ENCODE measurements around the gene PCNX2. TPM values are rescaled to one million over a fixed set of nuclear protein-coding genes. Genes with fewer than 3 reads are reported as not detected.

The PCNX2 gene
- total and polyA plus RNA-seq, 5 donors from 2014 or later, result 1.6 to 42.3 (median 3.1) TPM

- no peaks in the 10 kb centered on the region for H3K36me3 ChIP-seq (ENCODE audit: control insufficient read depth, insufficient read depth, low read length)
- Mint-ChIP-seq H3K36me3 (no peaks in the 10 kb centered on the region), H3K27me3 (peaks cover 61% of the 10 kb centered on the region), H3K4me3 (no peak overlapping the region), H3K27ac (no peak overlapping the region), H3K4me1 (no peaks in the 10 kb centered on the region), H3K9me3 (no peaks in the 10 kb centered on the region)
- no peak overlapping the region for H3K27ac ChIP-seq (ENCODE audit: insufficient read depth, low read length, poor library complexity, severe bottlenecking)
- ATAC-seq (ENCODE audit: low read depth in 2 of 2), result no peak
- no peak overlapping the region for H3K4me3 ChIP-seq (ENCODE audit: low read depth, low read length)
- H3K9me3 ChIP-seq (ENCODE audit: control insufficient read depth in 2 of 2, low read length in 2 of 2), result no peaks in the 10 kb centered on the region
- DNase-seq, result no peak
- H3K27me3 ChIP-seq (ENCODE audit: control insufficient read depth, insufficient read depth, low read length), result peaks cover 20% of the 10 kb centered on the region
- H3K4me1 ChIP-seq (ENCODE audit: control insufficient read depth, insufficient read depth, low read length, poor library complexity, severe bottlenecking), result no peaks in the 10 kb centered on the region
Measured at GRCh38 chr1:233313434-233314155, 18.1 kb upstream of the PCNX2 start.

GRCh38 chr1:233304489-233305102 is 9.1 kb upstream of the PCNX2 start:
- ATAC-seq (ENCODE audit: low read depth in 2 of 2), result peak; percentile 43 to 46
- Mint-ChIP-seq H3K9me3 (no peaks in the 10 kb centered on the region), H3K27ac (no peak overlapping the region), H3K36me3 (no peaks in the 10 kb centered on the region), H3K4me3 (no peak overlapping the region), H3K4me1 (no peaks in the 10 kb centered on the region), H3K27me3 (peaks cover 35% of the 10 kb centered on the region)
- Histone ChIP-seq H3K36me3 (ENCODE audit: control insufficient read depth, insufficient read depth, low read length) (no peaks in the 10 kb centered on the region), H3K4me1 (ENCODE audit: control insufficient read depth, insufficient read depth, low read length, poor library complexity, severe bottlenecking) (no peaks in the 10 kb centered on the region), H3K4me3 (ENCODE audit: low read depth, low read length) (no peak overlapping the region), H3K27me3 (ENCODE audit: control insufficient read depth, insufficient read depth, low read length) (peaks cover 16% of the 10 kb centered on the region), H3K27ac (ENCODE audit: insufficient read depth, low read length, poor library complexity, severe bottlenecking) (no peak overlapping the region), H3K9me3 (ENCODE audit: control insufficient read depth in 2 of 2, low read length in 2 of 2) (peaks cover 2 to 5% of the 10 kb centered on the region in 2 experiments)
- peak in 2 of 3 donors; percentile 40 to 42 for DNase-seq

- Mint-ChIP-seq H3K9me3 (no peaks in the 10 kb centered on the region), H3K27ac (no peak overlapping the region), H3K4me1 (peaks cover 4 to 7% (median 6%) of the 10 kb centered on the region in 4 donors), H3K36me3 (no peaks in the 10 kb centered on the region), H3K27me3 (peaks cover 16% of the 10 kb centered on the region), H3K4me3 (peak overlapping the region in 1 of 4 donors; percentile 22)
- Histone ChIP-seq H3K4me1 (ENCODE audit: control insufficient read depth, insufficient read depth, low read length, poor library complexity, severe bottlenecking) (peaks cover 7% of the 10 kb centered on the region), H3K4me3 (ENCODE audit: low read depth, low read length) (no peak overlapping the region), H3K9me3 (ENCODE audit: control insufficient read depth in 2 of 2, low read length in 2 of 2) (peaks cover 2 to 5% of the 10 kb centered on the region in 2 experiments), H3K36me3 (ENCODE audit: control insufficient read depth, insufficient read depth, low read length) (no peaks in the 10 kb centered on the region), H3K27me3 (ENCODE audit: control insufficient read depth, insufficient read depth, low read length) (peaks cover 5% of the 10 kb centered on the region), H3K27ac (ENCODE audit: insufficient read depth, low read length, poor library complexity, severe bottlenecking) (no peak overlapping the region)
- DNase-seq (no peak), ATAC-seq (ENCODE audit: low read depth in 2 of 2) (no peak)
Measured at GRCh38 chr1:233300326-233300725, 4.8 kb upstream of the PCNX2 start.

- peaks cover 2 to 5% of the 10 kb centered on the region in 2 experiments for H3K9me3 ChIP-seq (ENCODE audit: control insufficient read depth in 2 of 2, low read length in 2 of 2)
- ATAC-seq (ENCODE audit: low read depth in 2 of 2) (no peak), DNase-seq (no peak)
- Mint-ChIP-seq H3K27ac (no peak overlapping the region), H3K36me3 (no peaks in the 10 kb centered on the region), H3K4me3 (no peak overlapping the region), H3K27me3 (peaks cover 13% of the 10 kb centered on the region), H3K4me1 (peaks cover 10 to 15% (median 13%) of the 10 kb centered on the region in 4 donors), H3K9me3 (no peaks in the 10 kb centered on the region)
- H3K27me3 ChIP-seq (ENCODE audit: control insufficient read depth, insufficient read depth, low read length), result peaks cover 5% of the 10 kb centered on the region
- H3K4me3 ChIP-seq (ENCODE audit: low read depth, low read length), result no peak overlapping the region
- H3K27ac ChIP-seq (ENCODE audit: insufficient read depth, low read length, poor library complexity, severe bottlenecking), result no peak overlapping the region
- no peaks in the 10 kb centered on the region for H3K36me3 ChIP-seq (ENCODE audit: control insufficient read depth, insufficient read depth, low read length)
- H3K4me1 ChIP-seq (ENCODE audit: control insufficient read depth, insufficient read depth, low read length, poor library complexity, severe bottlenecking), result peaks cover 14% of the 10 kb centered on the region
Measured at GRCh38 chr1:233299450-233299849, 3.9 kb upstream of the PCNX2 start.

DNA sequence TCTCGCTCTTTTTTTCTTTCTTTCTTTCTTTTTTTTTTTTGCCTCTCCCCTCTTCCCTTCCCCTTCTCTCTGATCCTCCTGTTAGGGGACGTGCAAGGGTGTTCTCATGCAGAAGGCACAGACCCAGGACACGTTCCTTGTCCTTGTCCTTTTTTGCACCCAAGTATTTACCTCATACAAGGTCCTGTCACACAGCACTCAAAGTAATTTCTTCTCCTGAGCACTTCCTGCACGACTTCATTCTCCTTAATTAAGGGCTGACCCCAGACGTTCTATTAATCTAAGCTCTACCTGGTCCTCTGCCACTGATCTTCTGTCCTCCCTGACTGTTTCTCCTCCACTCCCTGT is 424 bp upstream of the PCNX2 start:
- Mint-ChIP-seq H3K4me1 (peaks cover 21 to 32% (median 27%) of the 10 kb centered on the region in 4 donors), H3K27me3 (no peaks in the 10 kb centered on the region), H3K4me3 (peak overlapping the region in 3 of 4 donors; percentile 88 to 98 (median 95)), H3K9me3 (no peaks in the 10 kb centered on the region), H3K36me3 (no peaks in the 10 kb centered on the region), H3K27ac (peak overlapping the region; percentile 57 to 94 (median 87))
- Histone ChIP-seq H3K36me3 (ENCODE audit: control insufficient read depth, insufficient read depth, low read length) (no peaks in the 10 kb centered on the region), H3K27ac (ENCODE audit: insufficient read depth, low read length, poor library complexity, severe bottlenecking) (peak overlapping the region; percentile 65), H3K27me3 (ENCODE audit: control insufficient read depth, insufficient read depth, low read length) (peaks cover 5% of the 10 kb centered on the region), H3K4me3 (ENCODE audit: low read depth, low read length) (peak overlapping the region; percentile 73), H3K9me3 (ENCODE audit: control insufficient read depth in 2 of 2, low read length in 2 of 2) (no peaks in the 10 kb centered on the region), H3K4me1 (ENCODE audit: control insufficient read depth, insufficient read depth, low read length, poor library complexity, severe bottlenecking) (peaks cover 21% of the 10 kb centered on the region)
- ATAC-seq (ENCODE audit: low read depth in 2 of 2), result no peak
- peak in 1 of 3 donors; percentile 11 for DNase-seq

DNA sequence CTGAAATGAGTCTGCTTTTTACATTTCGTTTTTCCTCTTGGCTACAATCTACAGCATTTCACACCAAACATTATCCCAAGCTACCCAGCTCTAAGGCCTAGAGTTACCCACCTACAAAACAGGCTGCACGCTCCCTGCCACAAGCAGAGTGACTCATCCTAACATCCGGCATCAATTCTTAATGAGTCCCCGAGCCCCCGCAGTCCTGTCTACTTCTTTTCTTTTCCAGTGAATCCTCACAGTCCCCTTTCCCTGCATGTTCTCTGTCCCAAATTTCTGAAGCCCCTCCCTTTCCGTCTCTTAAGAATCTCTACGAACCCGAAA is 650 bp downstream of the PCNX2 start:
- Mint-ChIP-seq H3K27ac (peak overlapping the region; percentile 84 to 93 (median 91)), H3K4me1 (peaks cover 25 to 32% (median 29%) of the 10 kb centered on the region in 4 donors), H3K36me3 (no peaks in the 10 kb centered on the region), H3K4me3 (peak overlapping the region in 3 of 4 donors; percentile 88 to 98 (median 95)), H3K9me3 (no peaks in the 10 kb centered on the region), H3K27me3 (no peaks in the 10 kb centered on the region)
- no peaks in the 10 kb centered on the region for H3K27me3 ChIP-seq (ENCODE audit: control insufficient read depth, insufficient read depth, low read length)
- peaks cover 21% of the 10 kb centered on the region for H3K4me1 ChIP-seq (ENCODE audit: control insufficient read depth, insufficient read depth, low read length, poor library complexity, severe bottlenecking)
- ATAC-seq (ENCODE audit: low read depth in 2 of 2) (peak; percentile 75), DNase-seq (peak; percentile 6 to 68 (median 8))
- peak overlapping the region; percentile 77 for H3K4me3 ChIP-seq (ENCODE audit: low read depth, low read length)
- no peaks in the 10 kb centered on the region for H3K36me3 ChIP-seq (ENCODE audit: control insufficient read depth, insufficient read depth, low read length)
- peak overlapping the region; percentile 65 for H3K27ac ChIP-seq (ENCODE audit: insufficient read depth, low read length, poor library complexity, severe bottlenecking)
- H3K9me3 ChIP-seq (ENCODE audit: control insufficient read depth in 2 of 2, low read length in 2 of 2), result no peaks in the 10 kb centered on the region

GRCh38 chr1:233293556-233294446 is 1.7 kb downstream of the PCNX2 start:
- H3K27me3 Mint-ChIP-seq, result no peaks in the 10 kb centered on the region
- ATAC-seq (ENCODE audit: low read depth in 2 of 2), result no peak

More at GRCh38 chr1:233293556-233294446, 1.7 kb downstream of the PCNX2 start:
- H3K27ac Mint-ChIP-seq, result peak overlapping the region in 2 of 3 donors; percentile 64 to 91
- no peaks in the 10 kb centered on the region for H3K9me3 Mint-ChIP-seq
- H3K4me3 Mint-ChIP-seq, result peak overlapping the region; percentile 43 to 88 (median 80)
- Histone ChIP-seq H3K4me1 (ENCODE audit: control insufficient read depth, insufficient read depth, low read length, poor library complexity, severe bottlenecking) (peaks cover 21% of the 10 kb centered on the region), H3K4me3 (ENCODE audit: low read depth, low read length) (no peak overlapping the region), H3K36me3 (ENCODE audit: control insufficient read depth, insufficient read depth, low read length) (peaks cover 6% of the 10 kb centered on the region), H3K27ac (ENCODE audit: insufficient read depth, low read length, poor library complexity, severe bottlenecking) (peak overlapping the region; percentile 65), H3K9me3 (ENCODE audit: control insufficient read depth in 2 of 2, low read length in 2 of 2) (no peaks in the 10 kb centered on the region), H3K27me3 (ENCODE audit: control insufficient read depth, insufficient read depth, low read length) (no peaks in the 10 kb centered on the region)
- DNase-seq, result no peak
- H3K4me1 Mint-ChIP-seq, result peaks cover 25 to 34% (median 29%) of the 10 kb centered on the region in 4 donors
- H3K36me3 Mint-ChIP-seq, result peaks cover 9% of the 10 kb centered on the region
